ENCODE measurements around the gene LARP7.
"Not testable (repeated sequence)": the region's sequence is repeated elsewhere in the genome, so short reads cannot be mapped to it uniquely, and the experiment has no call there.

The LARP7 gene

GRCh38 chr4:112651641-112652040 is 14.7 kb downstream of the LARP7 start:
- no peak for DNase-seq

GRCh38 chr4:112652216-112652615 is 15.3 kb downstream of the LARP7 start:
- DNase-seq = no peak

GRCh38 chr4:112655270-112655669 is 18.3 kb downstream of the LARP7 start:
- DNase-seq = no peak

GRCh38 chr4:112656115-112656514 is 19.2 kb downstream of the LARP7 start:
- not testable (repeated sequence) for DNase-seq

GRCh38 chr4:112664611-112665010 is 27.7 kb downstream of the LARP7 start:
- DNase-seq = no peak

- DNase-seq = no peak
Measured at GRCh38 chr4:112668131-112668530, 31.2 kb downstream of the LARP7 start.

- no peak for DNase-seq
Measured at GRCh38 chr4:112673076-112673475, 36.1 kb downstream of the LARP7 start.

- DNase-seq = no peak
Measured at GRCh38 chr4:112673686-112674085, 36.7 kb downstream of the LARP7 start.

- no peak for DNase-seq
Measured at GRCh38 chr4:112674376-112674775, 37.4 kb downstream of the LARP7 start.

GRCh38 chr4:112677519-112678091 is 40.7 kb downstream of the LARP7 start:
- no peak for DNase-seq

- DNase-seq = no peak
Measured at GRCh38 chr4:112680996-112681395, 44.1 kb downstream of the LARP7 start.

GRCh38 chr4:112693507-112693906 is 56.6 kb downstream of the LARP7 start:
- no peak for DNase-seq

GRCh38 chr4:112700679-112701078 is 63.7 kb downstream of the LARP7 start:
- DNase-seq = no peak

- no peak for DNase-seq
Measured at GRCh38 chr4:112702892-112703291, 65.9 kb downstream of the LARP7 start.

- no peak for DNase-seq
Measured at GRCh38 chr4:112704322-112704721, 67.4 kb downstream of the LARP7 start.

GRCh38 chr4:112704991-112705845 is 68.3 kb downstream of the LARP7 start:
- no peak for DNase-seq

GRCh38 chr4:112705891-112706839 is 69.2 kb downstream of the LARP7 start:
- not testable (repeated sequence) for DNase-seq

GRCh38 chr4:112706840-112707207 is 69.9 kb downstream of the LARP7 start:
- DNase-seq = no peak
